Measurements from ENCODE around the gene DPF3.

Gene DPF3

DNA sequence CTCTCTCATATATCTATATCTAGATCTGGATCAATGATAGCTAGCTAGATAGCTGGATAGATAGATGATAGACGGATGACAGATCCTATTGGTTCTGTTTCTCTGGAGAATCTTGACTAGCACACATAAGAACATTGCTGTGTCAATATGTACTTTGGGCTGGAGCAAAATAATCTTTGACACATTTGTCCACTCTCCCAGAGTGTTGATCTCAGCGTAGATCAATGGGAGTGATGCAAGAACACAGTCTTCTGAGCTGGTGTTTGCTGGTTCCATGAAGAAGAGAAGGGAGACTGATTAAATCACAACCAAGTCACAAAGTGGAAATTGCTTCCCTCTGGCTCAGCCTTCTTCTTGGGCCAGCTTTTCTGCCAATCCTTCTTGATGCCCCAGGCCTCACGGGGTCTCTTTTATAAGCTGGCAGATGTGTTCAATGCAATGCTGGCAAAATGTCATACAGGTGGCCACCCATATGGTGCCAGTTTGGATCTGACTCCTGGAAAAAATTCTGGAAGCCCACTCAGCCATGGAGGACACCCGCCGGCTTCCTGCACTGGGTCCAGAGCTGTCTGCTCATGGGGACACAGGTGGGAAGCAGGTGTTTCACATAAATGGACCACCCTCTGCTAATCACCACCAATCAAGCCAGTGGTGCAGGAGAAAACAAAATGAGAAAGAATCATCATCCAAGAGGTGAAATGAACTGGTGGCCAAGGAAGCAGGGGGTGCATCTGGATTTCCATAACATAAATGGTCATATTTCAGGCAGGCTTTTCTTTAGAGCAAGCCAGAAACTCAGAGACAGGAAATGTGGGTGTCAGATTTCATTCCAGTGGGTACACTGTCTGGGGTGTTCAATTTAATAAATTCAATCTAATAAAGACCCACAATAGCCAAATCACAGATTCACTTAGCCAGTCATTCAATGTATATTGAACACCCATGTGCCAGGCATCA lies 310.3 kb downstream of the DPF3 start:
- Histone ChIP-seq H3K27me3 (ENCODE audit: control insufficient read depth, insufficient read depth, low read length) (no peaks in the 10 kb centered on the region), H3K27ac (ENCODE audit: low read depth, low read length) (no peak overlapping the region), H3K9ac (ENCODE audit: low read length) (no peak overlapping the region), H3K36me3 (ENCODE audit: control insufficient read depth, insufficient read depth, low read length) (no peaks in the 10 kb centered on the region), H3K4me3 (ENCODE audit: low read length) (no peak overlapping the region), H3K4me1 (ENCODE audit: control insufficient read depth, insufficient read depth, low read length) (no peaks in the 10 kb centered on the region)

DNA sequence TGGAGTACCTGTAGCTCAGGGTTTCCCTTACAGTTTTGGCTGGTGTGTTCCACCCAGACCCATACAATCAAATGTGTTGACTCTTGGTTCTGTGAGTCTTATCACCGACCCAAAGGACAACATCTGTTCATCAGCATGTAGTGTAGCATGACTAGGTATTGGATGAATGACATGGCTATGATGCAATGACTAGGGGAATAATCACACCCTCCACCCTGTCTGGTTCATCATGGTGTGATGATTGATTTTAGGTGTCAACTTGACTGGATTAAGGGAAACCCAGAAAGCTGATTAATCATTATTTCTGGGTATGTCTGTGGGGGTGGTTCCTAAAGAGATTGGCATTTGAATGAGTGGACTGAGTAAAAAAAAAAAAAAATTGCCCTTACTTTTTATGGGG lies 311.3 kb downstream of the DPF3 start:
- Histone ChIP-seq H3K4me1 (ENCODE audit: control insufficient read depth, insufficient read depth, low read length) (no peaks in the 10 kb centered on the region), H3K9ac (ENCODE audit: low read length) (no peak overlapping the region)

DNA sequence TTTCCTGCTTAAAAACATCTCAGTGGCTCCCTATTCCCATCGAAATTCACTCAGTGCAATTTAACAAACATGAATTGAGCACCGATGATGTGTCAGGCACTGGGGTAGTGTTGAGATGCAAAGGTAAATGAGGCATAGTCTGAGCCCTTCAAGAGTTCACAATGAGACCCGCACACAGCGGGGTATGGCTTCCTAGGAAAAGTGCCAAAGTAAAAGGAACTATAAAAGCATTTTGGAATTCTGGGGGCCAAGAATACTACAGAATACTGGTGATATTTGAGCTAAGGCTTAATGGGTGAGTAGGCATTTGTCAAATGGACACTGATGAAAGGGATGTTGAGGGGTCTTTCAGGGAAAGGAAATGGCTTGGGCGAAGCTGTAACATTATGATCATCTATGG lies 315.4 kb downstream of the DPF3 start:
- Histone ChIP-seq H3K27me3 (ENCODE audit: control insufficient read depth, insufficient read depth, low read length) (no peaks in the 10 kb centered on the region), H3K27ac (ENCODE audit: low read depth, low read length) (no peak overlapping the region), H3K36me3 (ENCODE audit: control insufficient read depth, insufficient read depth, low read length) (no peaks in the 10 kb centered on the region), H3K4me3 (ENCODE audit: low read length) (no peak overlapping the region), H3K9ac (ENCODE audit: low read length) (no peak overlapping the region), H3K4me1 (ENCODE audit: control insufficient read depth, insufficient read depth, low read length) (no peaks in the 10 kb centered on the region)

More for the DNA sequence above, 311.3 kb downstream of the DPF3 start:
- no peaks in the 10 kb centered on the region for H3K27me3 ChIP-seq (ENCODE audit: control insufficient read depth, insufficient read depth, low read length)
- H3K27ac ChIP-seq (ENCODE audit: low read depth, low read length) = no peak overlapping the region
- H3K4me3 ChIP-seq (ENCODE audit: low read length) = no peak overlapping the region
- H3K36me3 ChIP-seq (ENCODE audit: control insufficient read depth, insufficient read depth, low read length) = no peaks in the 10 kb centered on the region

DNA sequence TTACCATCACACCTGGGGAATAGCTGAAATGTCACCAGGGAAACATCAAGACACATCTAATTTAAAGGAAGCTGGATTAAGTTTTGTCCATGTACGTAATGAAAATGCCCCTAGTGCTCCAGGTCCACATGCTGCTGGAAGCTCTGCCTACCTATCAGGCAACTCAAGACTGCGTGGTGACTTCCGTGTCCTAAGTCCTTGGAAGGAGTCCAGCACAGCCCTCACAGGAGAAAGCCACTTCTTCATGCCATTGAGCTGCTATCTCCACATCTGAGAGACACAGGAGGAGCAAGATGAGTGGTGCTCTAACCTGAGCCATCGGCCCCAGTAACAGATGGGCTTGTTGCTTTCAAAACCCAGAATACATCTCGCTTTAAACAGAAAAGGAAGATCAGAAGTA lies 316.4 kb downstream of the DPF3 start:
- no peak overlapping the region for H3K9ac ChIP-seq (ENCODE audit: low read length)
- no peaks in the 10 kb centered on the region for H3K36me3 ChIP-seq (ENCODE audit: control insufficient read depth, insufficient read depth, low read length)
- H3K4me3 ChIP-seq (ENCODE audit: low read length) = no peak overlapping the region
- no peak overlapping the region for H3K27ac ChIP-seq (ENCODE audit: low read depth, low read length)
- H3K27me3 ChIP-seq (ENCODE audit: control insufficient read depth, insufficient read depth, low read length) = no peaks in the 10 kb centered on the region
- H3K4me1 ChIP-seq (ENCODE audit: control insufficient read depth, insufficient read depth, low read length) = no peaks in the 10 kb centered on the region

DNA sequence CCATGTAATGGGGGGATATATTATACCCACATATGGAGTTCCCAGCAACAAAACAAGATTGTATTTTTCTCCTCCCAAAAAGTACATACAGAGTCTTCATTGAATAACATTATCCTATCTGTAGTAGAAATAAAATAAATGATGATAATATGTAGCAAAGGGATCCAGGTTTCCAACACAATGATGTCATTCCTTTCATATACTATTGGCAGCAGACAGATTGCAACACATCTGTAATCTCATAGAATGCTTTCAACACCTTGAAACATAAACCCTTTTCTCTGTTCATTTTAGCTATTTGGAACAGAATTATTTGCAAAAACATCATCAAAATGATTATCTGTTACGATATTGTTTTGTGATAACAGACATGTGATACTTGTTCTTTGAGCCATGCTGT lies 317.6 kb downstream of the DPF3 start:
- Histone ChIP-seq H3K4me1 (ENCODE audit: control insufficient read depth, insufficient read depth, low read length) (no peaks in the 10 kb centered on the region), H3K36me3 (ENCODE audit: control insufficient read depth, insufficient read depth, low read length) (no peaks in the 10 kb centered on the region), H3K4me3 (ENCODE audit: low read length) (no peak overlapping the region), H3K9ac (ENCODE audit: low read length) (no peak overlapping the region), H3K27ac (ENCODE audit: low read depth, low read length) (no peak overlapping the region), H3K27me3 (ENCODE audit: control insufficient read depth, insufficient read depth, low read length) (no peaks in the 10 kb centered on the region)

DNA sequence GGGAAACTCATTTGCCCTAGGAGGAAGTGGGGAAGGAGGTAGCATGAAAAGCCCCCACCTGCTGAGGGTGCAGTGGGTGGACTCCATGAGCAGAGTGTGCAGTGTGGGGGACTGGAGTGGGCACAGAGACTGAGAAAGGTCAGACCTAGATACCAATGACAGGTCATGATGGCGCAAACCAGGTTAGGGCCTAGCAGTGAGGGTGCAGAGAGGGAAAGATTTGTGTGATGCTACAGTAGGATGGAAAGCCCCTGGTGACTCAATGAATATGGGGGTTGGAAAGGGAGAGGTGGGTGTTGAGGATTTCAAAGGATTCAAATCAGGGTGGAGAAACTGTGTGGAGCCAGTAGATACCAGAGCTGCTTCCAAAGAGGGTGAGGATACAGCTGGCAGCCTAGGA lies 319.2 kb downstream of the DPF3 start:
- Histone ChIP-seq H3K4me3 (ENCODE audit: low read length) (no peak overlapping the region), H3K27me3 (ENCODE audit: control insufficient read depth, insufficient read depth, low read length) (no peaks in the 10 kb centered on the region), H3K36me3 (ENCODE audit: control insufficient read depth, insufficient read depth, low read length) (no peaks in the 10 kb centered on the region), H3K27ac (ENCODE audit: low read depth, low read length) (no peak overlapping the region), H3K4me1 (ENCODE audit: control insufficient read depth, insufficient read depth, low read length) (no peaks in the 10 kb centered on the region), H3K9ac (ENCODE audit: low read length) (no peak overlapping the region)

DNA sequence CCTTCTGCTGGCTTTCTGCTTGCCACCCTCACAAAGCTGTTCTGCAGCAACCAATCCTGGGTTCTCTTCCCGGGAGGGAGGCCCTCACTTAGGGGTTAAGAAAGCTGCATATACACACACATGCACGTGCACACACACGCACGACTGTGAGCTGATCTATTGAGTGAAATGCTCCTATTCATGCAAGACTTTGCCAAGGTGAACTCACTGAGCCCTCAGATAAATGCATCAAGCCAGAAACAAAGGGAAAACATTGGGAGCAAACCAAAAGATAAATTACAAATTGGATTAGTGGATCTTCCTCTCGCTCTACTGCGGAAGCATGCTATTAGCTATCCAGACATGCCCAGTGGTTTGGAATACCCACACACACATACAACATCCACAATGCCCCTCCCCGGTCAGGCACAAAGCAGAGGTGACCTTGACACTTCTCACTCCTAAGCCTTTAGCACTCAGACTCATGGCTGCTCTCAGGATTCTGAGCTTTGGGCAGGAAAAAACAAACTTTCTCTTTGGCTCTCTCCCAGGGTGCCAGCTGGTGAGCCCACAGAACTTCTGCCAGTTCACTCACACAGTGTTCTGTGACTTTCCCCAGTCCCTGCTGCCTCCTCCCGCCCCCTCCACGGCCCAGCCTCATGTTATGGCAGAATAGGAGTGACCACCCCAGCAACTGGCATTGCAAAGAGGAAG lies 320.0 kb downstream of the DPF3 start:
- H3K9ac ChIP-seq (ENCODE audit: low read length) = no peak overlapping the region
- H3K4me3 ChIP-seq (ENCODE audit: low read length) = no peak overlapping the region
- no peak overlapping the region for H3K27ac ChIP-seq (ENCODE audit: low read depth, low read length)
- H3K36me3 ChIP-seq (ENCODE audit: control insufficient read depth, insufficient read depth, low read length) = no peaks in the 10 kb centered on the region
- H3K27me3 ChIP-seq (ENCODE audit: control insufficient read depth, insufficient read depth, low read length) = no peaks in the 10 kb centered on the region
- H3K4me1 ChIP-seq (ENCODE audit: control insufficient read depth, insufficient read depth, low read length) = no peaks in the 10 kb centered on the region
